AG09319 (cell line): ENCODE results near the gene SAMD11.
"Not testable (repeated sequence)": the region's sequence is repeated elsewhere in the genome, so short reads cannot be mapped to it uniquely, and the experiment has no call there.

Source experiments
- DNase-seq: peaks from one replicate; pipeline ENCODE4 v3.0.0-alpha.2; 2010; ENCODE audit warnings: low read depth; ENCODE audit errors: extremely low read depth
- TF ChIP-seq, protein P1 (sequence below): IDR thresholded peaks from 2 replicates; pipeline ENCODE4 v1.5.1; 2011; ENCODE audit warnings: low read depth, mild to moderate bottlenecking, inconsistent platforms, low read length, moderate library complexity

The SAMD11 gene

DNA sequence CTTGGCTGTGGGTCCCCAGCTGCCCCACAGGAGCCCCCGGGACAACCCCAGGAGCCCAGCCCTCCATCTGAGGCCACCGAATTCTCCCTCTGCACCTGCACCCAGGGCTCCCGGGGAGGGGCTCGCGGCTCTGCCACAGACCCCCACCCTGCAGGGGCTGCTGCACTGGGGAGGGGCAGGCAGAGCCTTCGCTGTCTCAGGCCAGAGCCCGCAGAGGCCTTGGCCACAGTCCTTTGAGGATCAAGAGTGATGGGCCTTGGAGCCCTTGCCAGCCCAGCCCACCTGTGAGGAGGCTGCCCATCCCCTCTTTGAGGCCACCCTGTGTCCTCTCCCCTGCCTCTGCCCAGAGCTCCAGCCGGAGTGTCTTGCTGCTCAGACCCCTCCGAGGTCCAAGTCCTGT, 51.6 kb downstream of the SAMD11 start:
- TF ChIP-seq, protein P1, sequence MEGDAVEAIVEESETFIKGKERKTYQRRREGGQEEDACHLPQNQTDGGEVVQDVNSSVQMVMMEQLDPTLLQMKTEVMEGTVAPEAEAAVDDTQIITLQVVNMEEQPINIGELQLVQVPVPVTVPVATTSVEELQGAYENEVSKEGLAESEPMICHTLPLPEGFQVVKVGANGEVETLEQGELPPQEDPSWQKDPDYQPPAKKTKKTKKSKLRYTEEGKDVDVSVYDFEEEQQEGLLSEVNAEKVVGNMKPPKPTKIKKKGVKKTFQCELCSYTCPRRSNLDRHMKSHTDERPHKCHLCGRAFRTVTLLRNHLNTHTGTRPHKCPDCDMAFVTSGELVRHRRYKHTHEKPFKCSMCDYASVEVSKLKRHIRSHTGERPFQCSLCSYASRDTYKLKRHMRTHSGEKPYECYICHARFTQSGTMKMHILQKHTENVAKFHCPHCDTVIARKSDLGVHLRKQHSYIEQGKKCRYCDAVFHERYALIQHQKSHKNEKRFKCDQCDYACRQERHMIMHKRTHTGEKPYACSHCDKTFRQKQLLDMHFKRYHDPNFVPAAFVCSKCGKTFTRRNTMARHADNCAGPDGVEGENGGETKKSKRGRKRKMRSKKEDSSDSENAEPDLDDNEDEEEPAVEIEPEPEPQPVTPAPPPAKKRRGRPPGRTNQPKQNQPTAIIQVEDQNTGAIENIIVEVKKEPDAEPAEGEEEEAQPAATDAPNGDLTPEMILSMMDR: no peak
- DNase-seq: no peak

DNA sequence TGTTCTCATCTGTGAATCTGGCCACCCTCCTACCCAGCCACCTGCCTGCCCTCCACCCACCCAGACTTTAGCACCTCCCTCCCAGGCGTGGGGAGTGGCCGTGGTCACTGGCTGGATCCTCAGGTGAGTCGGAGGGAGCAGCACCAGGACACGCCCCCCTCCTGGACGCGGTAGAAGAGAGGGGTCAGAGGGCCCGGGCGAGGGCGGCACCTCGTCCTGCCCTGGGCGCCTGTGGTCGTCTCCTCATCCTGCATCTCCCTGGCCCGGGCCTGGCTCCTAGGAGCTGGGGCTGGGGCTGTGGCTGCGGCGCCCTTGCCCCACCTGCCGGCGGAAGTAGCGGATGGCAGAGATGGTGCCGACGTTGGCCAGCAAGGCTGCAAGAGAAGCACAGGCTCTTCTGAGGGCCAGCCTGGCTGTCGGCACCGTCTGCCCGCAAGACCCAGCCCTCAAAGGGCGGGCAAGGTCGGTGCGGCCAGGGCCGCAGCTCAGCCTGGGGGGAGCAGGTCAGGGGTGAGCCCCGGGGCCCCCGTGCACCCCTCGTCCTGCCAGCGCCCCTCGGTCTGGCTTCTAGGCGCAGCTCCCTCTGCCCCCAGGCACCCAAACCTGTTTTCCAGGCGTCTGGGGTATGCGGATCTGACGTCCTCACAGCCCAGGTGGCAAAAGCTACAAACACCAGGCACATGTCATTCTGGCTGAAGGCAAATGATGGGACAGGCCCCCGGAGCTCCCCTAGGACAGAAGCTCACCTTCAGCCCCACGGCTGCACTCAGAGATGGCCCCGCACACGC, 52.4 kb downstream of the SAMD11 start:
- TF ChIP-seq, protein P1: peak; percentile 69
- DNase-seq: no peak

DNA sequence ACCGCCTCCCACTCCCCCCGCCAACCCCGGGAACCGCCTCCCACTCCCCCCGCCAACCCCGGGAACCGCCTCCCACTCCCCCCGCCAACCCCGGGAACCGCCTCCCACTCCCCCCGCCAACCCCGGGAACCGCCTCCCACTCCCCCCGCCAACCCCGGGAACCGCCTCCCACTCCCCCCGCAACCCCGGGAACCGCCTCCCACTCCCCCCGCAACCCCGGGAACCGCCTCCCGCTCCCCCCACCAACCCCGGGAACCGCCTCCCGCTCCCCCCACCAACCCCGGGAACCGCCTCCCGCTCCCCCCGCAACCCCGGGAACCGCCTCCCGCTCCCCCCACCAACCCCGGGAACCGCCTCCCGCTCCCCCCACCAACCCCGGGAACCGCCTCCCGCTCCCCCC, 53.1 kb downstream of the SAMD11 start:
- DNase-seq: not testable (repeated sequence)

DNA sequence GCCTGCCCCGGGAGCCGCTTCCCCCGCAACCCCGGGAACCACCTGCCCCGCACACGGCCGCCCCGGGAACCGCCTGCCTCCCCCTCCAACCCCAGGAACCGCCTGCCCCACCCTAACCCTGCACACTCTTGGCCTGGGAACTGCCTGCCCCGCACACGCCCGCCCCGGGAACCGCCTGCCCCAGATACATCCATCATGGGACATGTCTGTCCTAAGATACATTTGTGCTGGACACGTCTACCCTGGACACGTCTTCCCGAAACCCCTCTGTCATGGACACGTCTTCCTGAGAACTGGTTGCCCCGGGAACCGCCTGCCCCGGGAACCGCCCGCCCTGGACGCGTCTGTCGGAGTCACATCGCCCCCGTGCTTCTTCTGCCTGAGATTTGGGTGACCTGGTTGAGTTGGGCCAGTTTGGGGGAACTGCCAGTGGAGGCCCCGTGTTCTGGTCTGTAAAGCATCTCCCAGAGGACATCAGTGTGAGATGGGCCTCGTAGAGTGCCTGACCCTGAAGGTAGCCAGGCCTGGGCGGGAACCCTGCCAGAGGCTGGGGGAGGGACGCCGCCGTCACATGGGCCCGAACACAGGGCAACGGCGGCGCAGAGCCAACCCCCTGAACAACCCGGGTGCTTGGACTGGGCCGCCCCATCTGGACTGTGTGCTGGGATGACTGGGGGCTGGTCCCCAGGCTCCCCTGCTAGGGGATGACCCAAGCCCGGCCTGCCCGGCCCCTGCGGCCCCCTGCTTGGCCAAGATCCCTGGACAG, 54.5 kb downstream of the SAMD11 start:
- no peak for DNase-seq
- TF ChIP-seq, protein P1: no peak

DNA sequence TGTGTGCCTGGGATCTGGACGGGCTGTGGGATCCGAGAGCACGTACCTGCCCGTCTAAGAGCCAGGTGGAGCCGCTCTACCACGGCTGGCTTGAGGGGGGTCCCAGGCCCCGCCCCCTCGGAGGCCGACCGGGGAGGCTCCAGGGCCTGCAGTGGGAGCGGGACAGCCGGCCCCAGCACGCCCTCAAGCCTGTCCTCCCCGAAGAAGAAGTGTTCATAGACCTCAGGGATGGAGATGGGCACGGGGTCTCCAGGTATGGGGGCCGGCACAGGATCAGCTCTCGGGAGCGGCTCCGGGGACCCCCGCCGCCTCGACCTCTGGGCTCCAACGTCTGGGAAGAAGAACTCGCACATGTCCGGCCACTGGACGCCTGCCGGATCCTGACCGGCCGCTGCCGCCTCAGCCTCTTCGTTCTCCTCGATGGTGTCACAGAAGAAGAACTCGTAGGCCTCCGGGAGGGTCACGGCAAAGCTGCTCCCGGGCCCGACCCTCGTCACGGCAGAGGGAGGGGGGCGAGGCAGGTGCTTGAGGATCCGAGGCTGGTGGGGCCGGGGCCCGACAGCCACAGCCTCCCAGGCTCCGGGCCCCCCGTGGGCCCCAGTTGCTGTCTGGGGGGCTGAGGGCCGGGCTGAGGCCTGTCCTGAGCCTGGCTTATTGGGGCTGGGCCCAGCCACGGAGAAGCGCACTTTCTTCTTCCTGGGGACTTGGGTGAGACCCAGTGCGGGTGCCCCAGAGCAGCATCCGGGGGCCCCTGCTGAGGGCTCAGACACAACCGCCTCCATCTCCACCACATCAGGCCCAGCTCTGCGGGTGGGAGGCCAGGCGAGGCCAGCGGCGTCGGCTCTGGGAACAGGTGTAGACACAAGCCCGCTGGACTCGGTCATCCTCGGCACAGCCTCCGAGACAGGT, 55.4 kb downstream of the SAMD11 start:
- DNase-seq: no peak
- TF ChIP-seq, protein P1: no peak

DNA sequence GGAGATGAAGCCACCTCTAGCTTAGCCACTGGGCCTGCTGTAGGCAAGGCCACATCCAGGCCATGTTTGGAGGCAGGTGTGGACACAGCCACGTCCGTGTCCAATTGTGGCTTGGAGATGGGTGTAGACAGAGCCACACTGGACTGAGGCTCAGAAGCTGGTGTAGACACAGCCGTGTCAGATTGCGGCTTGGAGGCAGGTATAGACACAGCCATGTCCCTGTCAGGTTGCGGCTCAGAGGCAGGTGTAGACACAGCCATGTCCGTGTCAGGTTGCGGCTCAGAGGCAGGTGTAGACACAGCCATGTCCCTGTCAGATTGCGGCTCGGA, 56.0 kb downstream of the SAMD11 start:
- no peak for DNase-seq
- TF ChIP-seq, protein P1: no peak

DNA sequence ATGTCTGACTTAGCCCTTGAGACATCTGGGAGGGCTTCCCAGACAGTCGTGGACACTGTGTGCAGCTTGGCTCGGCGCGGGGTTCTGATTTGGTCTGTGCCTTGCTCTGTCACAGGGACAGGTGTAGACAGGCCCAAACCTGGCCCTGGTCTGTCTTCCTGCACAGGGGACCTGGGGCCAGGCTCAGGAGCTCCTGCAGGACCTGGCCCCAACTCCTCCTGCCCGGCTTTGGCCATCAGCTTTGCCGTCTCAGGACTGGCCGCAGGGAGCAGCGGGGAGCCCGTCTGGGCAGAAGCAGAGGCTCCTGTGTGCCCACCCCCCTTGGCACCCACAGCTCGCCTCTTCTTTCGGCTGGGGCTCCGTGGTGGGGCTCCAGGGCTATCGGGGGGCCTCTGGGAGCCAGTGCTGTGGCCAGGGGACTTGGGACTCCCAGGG, 56.4 kb downstream of the SAMD11 start:
- TF ChIP-seq, protein P1: no peak
- no peak for DNase-seq
